Mesothelial cell of epicardium (in vitro differentiated cells): ENCODE measurements around the gene CNOT8. TPM values are rescaled to one million over a fixed set of nuclear protein-coding genes. Genes with fewer than 3 reads are reported as not detected.

Experiments
- DNase-seq, 2 experiments: peaks; one replicate each; pipeline ENCODE4 v3.0.0; 2021; ENCODE audit warnings: low spot score in 2 of 2; ENCODE audit not compliant: unreplicated experiment in 2 of 2
- H3K27ac Mint-ChIP-seq: 2 replicates; pipeline ENCODE4 v1.8.0; 2021; ENCODE audit warnings: mixed read lengths
- H3K27me3 Mint-ChIP-seq: 2 replicates; pipeline ENCODE4 v1.8.0; 2021; ENCODE audit warnings: low read depth, mixed read lengths
- H3K36me3 Mint-ChIP-seq: 2 replicates; pipeline ENCODE4 v1.8.0; 2021; ENCODE audit warnings: mixed read lengths
- H3K4me1 Mint-ChIP-seq: 2 replicates; pipeline ENCODE4 v1.8.0; 2021; ENCODE audit warnings: mixed read lengths
- H3K4me3 Mint-ChIP-seq: 2 replicates; pipeline ENCODE4 v1.8.0; 2021; ENCODE audit warnings: mild to moderate bottlenecking, moderate library complexity, mixed read lengths
- H3K9me3 Mint-ChIP-seq: 2 replicates; pipeline ENCODE4 v1.8.0; 2021; ENCODE audit warnings: mixed read lengths
- CTCF ChIP-seq: fragments of 200-600 bp; sonication (generic); IDR thresholded peaks from one replicate; pipeline ENCODE4 v1.5.0; 2021; ENCODE audit warnings: antibody characterized with exemption; ENCODE audit not compliant: unreplicated experiment
- total RNA-seq: library from RNA; stranded (reverse); gene quantifications from 3 replicates; pipeline ENCODE4 v1.2.1, GENCODE V29; 2021

Gene CNOT8
- total RNA-seq, 1 donor from 2014 or later, result 58.3 TPM

DNA sequence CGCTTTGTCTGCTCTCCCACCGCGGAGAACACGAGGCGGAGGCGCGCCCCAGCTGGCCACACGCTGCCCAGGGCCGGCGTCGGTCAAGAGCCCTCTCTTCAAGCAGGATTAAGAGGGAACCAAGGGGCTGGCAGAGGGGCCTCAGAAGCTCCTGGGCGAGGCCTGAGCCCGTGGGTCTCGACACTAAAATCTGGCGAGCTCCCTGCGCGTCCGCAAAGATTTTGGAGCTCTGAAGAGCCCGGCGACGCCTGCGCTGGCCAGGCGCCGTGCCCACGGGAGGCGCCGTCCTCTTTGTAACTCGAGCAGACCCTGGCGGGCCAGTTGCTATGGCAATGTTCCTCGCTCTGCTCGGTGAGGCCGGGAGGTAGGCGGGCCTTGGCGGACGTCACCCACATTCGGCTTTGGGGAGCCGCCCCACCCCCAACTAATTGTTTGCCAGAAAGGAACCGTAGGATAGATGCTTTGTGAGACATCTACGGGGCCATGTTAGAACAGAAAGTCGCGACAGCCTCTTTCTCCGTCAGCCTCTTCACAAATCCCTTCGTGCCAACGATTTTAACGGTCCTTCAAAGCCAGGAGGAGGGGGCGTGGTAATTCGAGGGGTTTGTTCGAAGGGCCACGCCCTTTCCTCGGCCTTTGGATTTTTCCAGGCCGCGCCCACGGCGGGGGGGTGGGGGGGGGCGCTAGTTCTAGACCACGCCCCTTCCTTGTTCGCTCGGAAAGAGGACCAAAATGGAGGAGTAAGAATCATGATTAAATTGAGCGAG, 714 bp upstream of the CNOT8 start:
- H3K27me3 Mint-ChIP-seq, result no peaks in the 10 kb centered on the region
- H3K4me1 Mint-ChIP-seq, result peaks cover 26% of the 10 kb centered on the region
- peaks cover 3% of the 10 kb centered on the region for H3K36me3 Mint-ChIP-seq
- H3K27ac Mint-ChIP-seq, result peak overlapping the region; percentile 99
- no peak for TF ChIP-seq CTCF
- DNase-seq, result peak; percentile 87 to 93
- H3K9me3 Mint-ChIP-seq, result no peaks in the 10 kb centered on the region
- peak overlapping the region; percentile 92 for H3K4me3 Mint-ChIP-seq

- Mint-ChIP-seq H3K36me3 (peaks cover 14% of the 10 kb centered on the region), H3K27ac (peak overlapping the region; percentile 99), H3K4me1 (peaks cover 26% of the 10 kb centered on the region), H3K27me3 (no peaks in the 10 kb centered on the region), H3K4me3 (peak overlapping the region; percentile 92), H3K9me3 (no peaks in the 10 kb centered on the region)
- TF ChIP-seq CTCF, result no peak
- DNase-seq, result no peak
Measured at GRCh38 chr5:154858972-154859871, 795 bp downstream of the CNOT8 start.

DNA sequence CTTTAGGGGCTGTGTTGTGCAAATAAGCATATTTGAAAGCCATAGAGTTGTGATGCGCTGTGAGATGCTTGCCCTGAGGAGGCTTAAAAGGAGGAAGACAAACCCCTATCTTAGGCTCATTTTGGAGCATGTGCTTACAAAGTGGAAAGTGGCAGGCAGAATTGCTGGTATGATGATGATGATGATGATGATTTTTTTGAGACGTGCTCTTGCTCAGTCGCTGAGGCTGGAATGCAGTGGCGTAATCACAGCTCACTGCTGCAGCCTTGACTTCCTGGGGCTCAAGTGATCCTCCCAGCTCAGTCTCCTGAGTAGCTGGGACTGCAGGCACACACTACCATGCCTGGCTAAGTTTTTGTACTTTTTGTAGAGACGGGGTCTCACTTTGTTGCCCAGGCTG, 1.7 kb downstream of the CNOT8 start:
- H3K9me3 Mint-ChIP-seq, result no peaks in the 10 kb centered on the region

GRCh38 chr5:154860765-154861164, 2.3 kb downstream of the CNOT8 start:
- peak overlapping the region; percentile 40 for H3K27ac Mint-ChIP-seq
- no peaks in the 10 kb centered on the region for H3K27me3 Mint-ChIP-seq

More for the DNA sequence above, 1.7 kb downstream of the CNOT8 start:
- no peak for DNase-seq
- H3K4me3 Mint-ChIP-seq, result peak overlapping the region; percentile 92
- H3K27me3 Mint-ChIP-seq, result no peaks in the 10 kb centered on the region
- H3K4me1 Mint-ChIP-seq, result peaks cover 26% of the 10 kb centered on the region
- peaks cover 17% of the 10 kb centered on the region for H3K36me3 Mint-ChIP-seq
- peak overlapping the region; percentile 99 for H3K27ac Mint-ChIP-seq
- no peak for TF ChIP-seq CTCF

GRCh38 chr5:154861946-154862345, 3.5 kb downstream of the CNOT8 start:
- peaks cover 31% of the 10 kb centered on the region for H3K36me3 Mint-ChIP-seq
- no peaks in the 10 kb centered on the region for H3K27me3 Mint-ChIP-seq
- no peak overlapping the region for H3K4me3 Mint-ChIP-seq
- H3K9me3 Mint-ChIP-seq, result no peaks in the 10 kb centered on the region
- peaks cover 21% of the 10 kb centered on the region for H3K4me1 Mint-ChIP-seq
- H3K27ac Mint-ChIP-seq, result no peak overlapping the region
- no peak for TF ChIP-seq CTCF
- no peak for DNase-seq

More at GRCh38 chr5:154860765-154861164, 2.3 kb downstream of the CNOT8 start:
- Mint-ChIP-seq H3K4me1 (peaks cover 26% of the 10 kb centered on the region), H3K9me3 (no peaks in the 10 kb centered on the region), H3K4me3 (peak overlapping the region; percentile 92), H3K36me3 (peaks cover 24% of the 10 kb centered on the region)
- DNase-seq, result no peak
- no peak for TF ChIP-seq CTCF
